Activated CD4-positive, alpha-beta T cell treated with anti-CD3 and anti-CD28 coated beads, Interleukin-2, amount 50 U/mL, for 16 hours (primary cell): ENCODE results near the gene DLG2.
"Not testable (repeated sequence)": the region's sequence is repeated elsewhere in the genome, so short reads cannot be mapped to it uniquely, and the experiment has no call there.

ENCODE experiments used
- DNase-seq: peaks from one replicate; pipeline ENCODE4 v3.0.0-alpha.2; 2020

The DLG2 gene

GRCh38 chr11:85187992-85188391, 439.2 kb downstream of the DLG2 start:
- no peak for DNase-seq

DNA sequence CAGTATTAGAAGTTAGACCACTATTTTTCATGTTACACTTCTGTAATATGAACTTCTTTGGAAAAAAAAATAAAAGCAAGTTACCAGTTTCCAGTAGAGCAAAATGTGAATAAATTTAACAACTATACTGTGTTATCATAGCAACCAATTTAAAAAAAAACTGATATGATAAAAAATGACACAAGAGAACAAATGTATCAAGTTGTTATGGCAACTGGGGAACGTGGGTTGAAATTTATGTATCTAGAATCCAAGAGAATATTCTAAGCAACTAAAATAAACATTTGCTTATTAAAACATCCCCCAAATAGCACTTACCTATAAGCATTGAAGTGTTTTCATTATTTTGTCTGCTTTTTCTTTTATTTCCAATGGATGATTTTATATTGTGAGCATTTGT, 442.4 kb downstream of the DLG2 start:
- DNase-seq = no peak

- DNase-seq = no peak
These were observed 444.4 kb downstream of the DLG2 start for GRCh38 chr11:85182441-85183387.

DNA sequence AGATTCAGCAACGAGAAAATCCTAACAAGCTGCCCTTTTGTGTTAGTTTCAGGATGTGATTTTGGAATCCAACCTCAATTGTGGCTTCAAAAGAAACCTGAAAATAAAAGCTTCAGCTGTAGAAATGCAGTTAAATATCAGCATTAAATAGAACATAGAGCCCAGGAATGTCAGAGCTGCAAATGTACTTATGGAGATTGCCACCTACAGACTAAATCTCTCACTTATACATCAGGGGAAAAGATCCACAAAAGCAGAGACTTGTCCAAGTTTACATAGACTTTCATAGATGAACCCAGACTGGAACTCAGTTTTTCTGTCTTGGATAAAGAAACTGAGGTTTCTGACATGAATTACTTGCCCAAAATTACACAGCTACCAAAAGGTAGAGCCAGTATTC, 446.6 kb downstream of the DLG2 start:
- DNase-seq = no peak

DNA sequence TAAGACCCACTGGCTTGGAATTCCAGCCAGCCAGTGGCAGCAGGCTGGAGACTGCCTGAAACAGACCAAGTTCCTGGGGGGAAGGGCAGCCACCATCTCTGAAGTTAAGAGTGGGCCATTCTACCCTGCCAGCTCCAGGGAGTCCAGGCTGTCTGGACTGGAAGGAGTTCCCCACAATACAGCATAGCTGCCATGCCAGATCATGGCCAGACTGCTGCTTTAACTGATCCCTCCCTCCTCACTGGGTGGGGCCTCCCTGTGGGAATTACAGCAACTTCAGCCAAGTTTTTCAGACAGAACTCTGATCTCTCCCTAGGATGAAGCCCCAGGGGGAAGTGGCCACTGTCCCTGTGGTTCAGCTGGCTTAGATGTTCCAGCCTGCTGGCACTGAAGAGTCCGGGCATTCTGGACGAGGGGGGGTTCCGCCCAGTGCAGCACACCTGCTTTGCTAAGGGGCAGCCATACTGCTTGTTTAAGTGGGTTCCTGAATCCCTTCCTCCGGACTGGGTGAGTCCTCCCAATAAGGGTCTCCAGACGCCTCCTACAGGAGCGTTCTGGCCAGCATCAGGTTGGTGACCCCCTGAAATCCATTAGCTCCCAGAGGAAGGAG, 455.4 kb downstream of the DLG2 start:
- no peak for DNase-seq

- DNase-seq = no peak
These were observed 457.0 kb downstream of the DLG2 start for GRCh38 chr11:85170184-85170583.

GRCh38 chr11:85167471-85167870, 459.7 kb downstream of the DLG2 start:
- no peak for DNase-seq

- no peak for DNase-seq
These were observed 460.1 kb downstream of the DLG2 start for GRCh38 chr11:85167038-85167437.

- no peak for DNase-seq
These were observed 461.3 kb downstream of the DLG2 start for GRCh38 chr11:85165819-85166218.

GRCh38 chr11:85164743-85165142, 462.4 kb downstream of the DLG2 start:
- DNase-seq = no peak

GRCh38 chr11:85154294-85154693, 472.9 kb downstream of the DLG2 start:
- no peak for DNase-seq

DNA sequence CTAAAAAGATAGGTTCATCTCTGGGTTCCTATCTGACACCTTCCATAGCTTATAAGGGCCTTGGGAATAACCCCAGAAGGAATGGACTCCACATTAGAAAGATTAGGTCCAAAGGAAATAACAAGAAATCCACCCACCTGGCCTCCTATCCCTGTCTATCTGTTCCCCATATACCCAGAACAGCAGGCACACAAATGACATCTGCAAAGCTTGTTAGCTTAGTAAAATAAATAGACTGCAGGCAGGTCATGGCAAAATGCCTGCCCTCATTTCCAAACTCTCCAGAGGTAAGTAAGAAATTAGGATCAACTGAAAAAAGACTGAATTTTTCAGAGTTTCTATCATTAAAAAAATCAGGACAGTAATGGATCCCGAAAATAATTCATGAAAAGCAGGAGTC, 489.5 kb downstream of the DLG2 start:
- no peak for DNase-seq

DNA sequence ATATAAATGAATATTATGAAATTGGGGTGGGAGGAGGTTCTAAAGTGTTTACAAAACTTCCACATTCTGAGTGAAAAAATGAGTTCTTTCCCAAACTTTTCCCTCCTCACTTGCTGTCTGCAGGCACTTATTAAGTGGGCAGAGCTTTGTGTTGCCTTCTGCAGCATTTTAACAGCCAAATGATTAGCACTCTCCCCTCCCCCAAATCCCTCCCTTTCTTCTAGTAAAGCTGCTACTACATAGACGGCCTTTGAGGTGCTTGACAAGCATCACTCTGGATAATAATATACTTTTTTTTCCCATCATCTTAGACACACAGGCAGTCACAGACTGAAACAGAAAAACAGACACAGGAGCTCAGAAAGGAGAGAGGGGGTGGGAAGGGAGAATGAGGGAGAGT, 493.5 kb downstream of the DLG2 start:
- no peak for DNase-seq

GRCh38 chr11:85132851-85133585, 494.1 kb downstream of the DLG2 start:
- no peak for DNase-seq

- no peak for DNase-seq
These were observed 499.8 kb downstream of the DLG2 start for GRCh38 chr11:85127349-85127748.

DNA sequence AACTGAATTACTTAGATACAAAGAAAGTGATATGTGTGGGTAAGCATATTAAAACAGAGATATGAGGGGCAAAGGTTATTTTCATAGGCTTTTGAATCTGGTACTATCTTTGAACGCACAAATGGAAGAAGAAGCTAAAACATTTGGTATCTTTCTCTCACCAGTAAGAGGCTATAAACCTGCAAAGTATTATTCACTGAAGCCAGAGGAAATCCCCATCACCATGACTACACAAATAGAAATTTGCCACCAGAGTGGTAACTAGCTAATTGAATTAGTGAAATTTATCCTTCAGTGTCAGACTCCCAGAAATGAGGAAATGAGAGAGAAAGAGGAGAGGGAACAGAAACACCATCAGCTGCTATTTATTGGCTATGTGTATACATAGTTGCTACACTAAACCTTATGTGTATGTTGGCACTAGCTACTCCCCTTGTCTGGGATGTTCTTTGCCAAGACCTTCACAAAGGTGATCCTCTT, 503.4 kb downstream of the DLG2 start:
- no peak for DNase-seq

- DNase-seq = no peak
These were observed 509.0 kb downstream of the DLG2 start for GRCh38 chr11:85118151-85118550.

DNA sequence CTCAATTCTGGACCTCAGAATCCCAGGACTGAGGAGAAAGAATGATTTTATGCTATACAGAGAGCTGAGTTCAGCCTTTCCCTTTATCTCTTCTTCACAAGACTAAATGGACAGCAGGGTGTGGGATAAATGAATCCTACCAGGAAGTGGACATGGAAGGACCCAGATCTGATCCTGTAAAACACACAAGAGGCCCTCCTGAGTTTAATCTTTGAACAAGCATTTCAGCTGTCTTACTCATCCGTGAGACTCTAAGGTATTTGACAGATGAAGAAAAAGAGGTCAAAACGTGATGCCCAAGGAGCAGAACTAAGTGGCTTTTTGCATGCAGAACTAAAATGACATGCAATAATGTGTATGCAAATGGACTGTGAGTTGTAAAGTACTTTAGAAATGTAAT, 511.3 kb downstream of the DLG2 start:
- no peak for DNase-seq

- DNase-seq = no peak
These were observed 512.4 kb downstream of the DLG2 start for GRCh38 chr11:85114786-85115185.

- not testable (repeated sequence) for DNase-seq
These were observed 516.9 kb downstream of the DLG2 start for GRCh38 chr11:85110246-85110645.

DNA sequence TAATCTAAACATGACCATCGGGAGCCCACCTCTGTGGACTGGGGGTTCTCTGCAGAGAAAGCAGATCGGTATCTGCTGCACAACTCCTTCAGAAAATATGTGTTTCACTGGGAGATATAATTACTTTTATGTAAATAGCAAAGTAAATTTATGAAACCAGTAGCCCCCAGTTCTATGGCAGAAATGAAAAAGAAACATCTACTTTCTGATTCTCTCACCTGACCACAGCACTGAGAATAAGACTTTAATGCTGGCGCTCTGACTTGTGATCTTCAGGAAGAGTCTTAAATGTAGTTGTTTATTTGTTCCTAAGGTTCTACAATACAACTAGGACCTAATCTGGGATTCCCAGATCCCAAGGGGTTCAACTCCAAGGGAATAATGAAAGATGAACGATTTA, 518.0 kb downstream of the DLG2 start:
- no peak for DNase-seq

GRCh38 chr11:85105868-85106267, 521.3 kb downstream of the DLG2 start:
- DNase-seq = no peak

- no peak for DNase-seq
These were observed 527.6 kb downstream of the DLG2 start for GRCh38 chr11:85099522-85099921.

DNA sequence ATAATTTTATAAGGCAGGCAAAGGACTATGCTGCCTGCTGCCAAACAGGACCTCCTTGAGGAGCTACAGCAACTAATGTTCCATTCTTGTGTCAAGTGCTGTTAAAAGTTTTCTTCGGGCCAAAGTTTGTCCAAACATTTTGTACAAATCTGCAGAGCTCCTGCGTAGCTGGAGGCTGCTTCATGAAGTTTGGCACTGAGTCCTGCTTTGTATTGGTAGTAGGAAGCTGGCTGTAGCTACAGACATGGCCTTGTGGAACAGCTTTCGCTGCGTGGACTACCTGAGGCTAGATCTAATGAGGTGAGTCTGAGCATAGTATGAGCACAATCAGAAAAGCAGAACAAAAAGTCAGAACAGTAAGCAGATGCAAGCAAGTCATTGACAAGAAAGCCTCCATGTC, 528.1 kb downstream of the DLG2 start:
- no peak for DNase-seq
